Thoracic aorta (tissue), 2 donors: ENCODE results near the gene MRM2. TPM values are rescaled to one million over a fixed set of nuclear protein-coding genes. Genes with fewer than 3 reads are reported as not detected.

Experiments used
- ATAC-seq: fragments of 150-250 bp; one replicate; pipeline ENCODE4 v1.8.0; 2017; ENCODE audit warnings: low read depth; ENCODE audit not compliant: insufficient number of reproducible peaks, low FRiP score
- DNase-seq: peaks from one replicate; pipeline ENCODE4 v3.0.0-alpha.2; 2020; ENCODE audit warnings: low spot score
- H3K27ac ChIP-seq, 2 donors: fragments of 200-600 bp; sonication (generic); 1 replicate in 1 of 2; 2 replicates in 1 of 2; pipeline ENCODE4 v1.5.1; 2016; ENCODE audit warnings: mild to moderate bottlenecking in 2 of 2, moderate library complexity in 2 of 2
- H3K27me3 ChIP-seq: fragments of 200-600 bp; sonication (generic); replicated peaks from 2 replicates; pipeline ENCODE4 v1.6.0; 2016; ENCODE audit warnings: mild to moderate bottlenecking; ENCODE audit not compliant: insufficient read depth
- H3K36me3 ChIP-seq: fragments of 200-600 bp; sonication (generic); one replicate; pipeline ENCODE4 v1.5.1; 2016
- H3K4me1 ChIP-seq, 2 donors: fragments of 200-600 bp; sonication (generic); 1 replicate in 1 of 2; 2 replicates in 1 of 2; pipeline versions ENCODE4 v1.5.1 to v1.6.0; 2016; ENCODE audit warnings: low read depth in 2 of 2, mild to moderate bottlenecking in 1 of 2; ENCODE audit not compliant: control insufficient read depth in 1 of 2
- H3K4me3 ChIP-seq: fragments of 200-600 bp; sonication (generic); 2 replicates; pipeline ENCODE4 v1.5.1; 2016; ENCODE audit warnings: mild to moderate bottlenecking
- H3K9me3 ChIP-seq: fragments of 200-600 bp; sonication (generic); 2 replicates; pipeline ENCODE4 v1.5.1; 2016
- CTCF ChIP-seq: fragments of 200-600 bp; sonication (generic); IDR thresholded peaks from one replicate; pipeline ENCODE4 v1.5.1; 2019; ENCODE audit warnings: antibody characterized with exemption
- total RNA-seq, 2 donors: library from RNA; depleted of rRNA; stranded (reverse); fragments of >200 nt; gene quantifications; one replicate each; pipeline versions ENCODE4 v1.1.0 to v1.2.3, GENCODE V29; 2016

The MRM2 gene
- total RNA-seq, 2 donors from 2014 or later: 12.5 to 16.6 TPM

GRCh38 chr7:2223321-2223720 lies 18.7 kb downstream of the MRM2 start:
- no peak for DNase-seq

GRCh38 chr7:2222516-2222915 lies 19.5 kb downstream of the MRM2 start:
- no peak overlapping the region for H3K27ac ChIP-seq
- no peaks in the 10 kb centered on the region for H3K27me3 ChIP-seq
- TF ChIP-seq CTCF: no peak
- no peaks in the 10 kb centered on the region for H3K4me1 ChIP-seq
- H3K4me3 ChIP-seq: no peak overlapping the region
- ATAC-seq (no peak), DNase-seq (no peak)
- H3K36me3 ChIP-seq: peaks cover 32% of the 10 kb centered on the region
- H3K9me3 ChIP-seq: no peaks in the 10 kb centered on the region

More at GRCh38 chr7:2223321-2223720, 18.7 kb downstream of the MRM2 start:
- H3K9me3 ChIP-seq: no peaks in the 10 kb centered on the region
- no peak for ATAC-seq
- TF ChIP-seq CTCF: no peak
- no peaks in the 10 kb centered on the region for H3K4me1 ChIP-seq
- H3K36me3 ChIP-seq: peaks cover 29% of the 10 kb centered on the region
- H3K27ac ChIP-seq: no peak overlapping the region
- no peak overlapping the region for H3K4me3 ChIP-seq
- no peaks in the 10 kb centered on the region for H3K27me3 ChIP-seq

GRCh38 chr7:2220954-2221353 lies 21.1 kb downstream of the MRM2 start:
- Histone ChIP-seq H3K27me3 (no peaks in the 10 kb centered on the region), H3K36me3 (peaks cover 40% of the 10 kb centered on the region), H3K4me3 (no peak overlapping the region), H3K9me3 (no peaks in the 10 kb centered on the region), H3K27ac (no peak overlapping the region), H3K4me1 (no peaks in the 10 kb centered on the region)
- ATAC-seq (no peak), DNase-seq (no peak)
- no peak for TF ChIP-seq CTCF

GRCh38 chr7:2220506-2220905 lies 21.5 kb downstream of the MRM2 start:
- no peak for ATAC-seq
- H3K4me3 ChIP-seq: no peak overlapping the region
- no peaks in the 10 kb centered on the region for H3K4me1 ChIP-seq
- DNase-seq: no peak
- H3K27me3 ChIP-seq: no peaks in the 10 kb centered on the region
- H3K36me3 ChIP-seq: peaks cover 45% of the 10 kb centered on the region
- no peak for TF ChIP-seq CTCF
- no peaks in the 10 kb centered on the region for H3K9me3 ChIP-seq
- no peak overlapping the region for H3K27ac ChIP-seq

GRCh38 chr7:2220030-2220429 lies 22.0 kb downstream of the MRM2 start:
- H3K27ac ChIP-seq: no peak overlapping the region
- no peaks in the 10 kb centered on the region for H3K4me1 ChIP-seq
- H3K27me3 ChIP-seq: no peaks in the 10 kb centered on the region
- no peak for TF ChIP-seq CTCF
- no peak overlapping the region for H3K4me3 ChIP-seq
- no peak for ATAC-seq
- no peaks in the 10 kb centered on the region for H3K9me3 ChIP-seq
- H3K36me3 ChIP-seq: peaks cover 48% of the 10 kb centered on the region
- no peak for DNase-seq
